Measurements from ENCODE around the gene LRRC73. TPM values are rescaled to one million over a fixed set of nuclear protein-coding genes. Genes with fewer than 3 reads are reported as not detected.
A peak's percentile ranks its signal among the peaks of the same experiment; 100 is the strongest.

LRRC73 gene
- total and polyA plus RNA-seq, 2 of the 8 experiments (the other 6 are each of a cell fraction or from before 2014, with no cell fraction given) = 0.24 to 0.26 TPM

- no peak overlapping the region for H3K4me3 ChIP-seq (ENCODE audit: extremely low read depth in 1 of 4, insufficient read depth in 2 of 4, low read depth in 3 of 4, low read length in 4 of 4)
- H3K18ac ChIP-seq (ENCODE audit: extremely low read depth, low read length) = peak overlapping the region; percentile 24
- H4K91ac ChIP-seq (replicated peaks; ENCODE audit: insufficient read length, low read length) = no peak overlapping the region
- no peaks in the 10 kb centered on the region for H3K79me2 ChIP-seq (ENCODE audit: control insufficient read depth in 1 of 2, insufficient read depth in 2 of 2, low read length in 2 of 2)
- H3K27me3 ChIP-seq (replicated peaks in 1 of 4; ENCODE audit: control insufficient read depth in 3 of 4, extremely low read depth in 1 of 4, insufficient read depth in 3 of 4, low read length in 3 of 4) = no peaks in the 10 kb centered on the region
- peak overlapping the region in 1 of 2 experiments; percentile 5; a peak in 1 of 4 replicates for H3K4me2 ChIP-seq (ENCODE audit: insufficient read depth in 1 of 2, low read depth in 2 of 2, low read length in 2 of 2)
- H2BK120ac ChIP-seq (replicated peaks; ENCODE audit: low read depth, low read length) = no peak overlapping the region
- H3K36me3 ChIP-seq (ENCODE audit: control insufficient read depth in 2 of 4, insufficient read depth in 4 of 4, low read length in 3 of 4) = no peaks in the 10 kb centered on the region
- WGBS, 2 experiments (ENCODE audit: extremely low coverage in 1 of 2, insufficient coverage in 1 of 2, insufficient read length in 1 of 2, insufficient replicate concordance in 2 of 2, low coverage in 1 of 2, low lambda C conversion rate in 2 of 2, missing lambda C conversion rate in 1 of 2) = 84% methylated on average over 13 of the region's 13 CpGs; no CpG with 5 or more reads in 1 of the 2 experiments
- no peak overlapping the region for H3K27ac ChIP-seq (ENCODE audit: low read depth, low read length)
- DNase-seq (ENCODE audit: low read depth in 1 of 2, low spot score in 2 of 2) = no peak
- no peak overlapping the region for H2BK12ac ChIP-seq (ENCODE audit: low read depth, low read length)
- no peak overlapping the region; a peak in 1 of 7 replicates for H3K9ac ChIP-seq (replicated peaks in 1 of 4; ENCODE audit: extremely low read depth in 1 of 4, low read depth in 3 of 4, low read length in 3 of 4)
- no peak overlapping the region for H2BK5ac ChIP-seq (ENCODE audit: low read depth, low read length)
- CTCF ChIA-PET (ENCODE audit: partially characterized antibody) = interaction anchor here (0.6 to 32.9 kb wide), 8 partner anchors 10 to 178 kb away, joined by 3 to 536 read pairs (median 4); partner anchors contain the start of genes DLK2 and LRRC73
- no peak overlapping the region for H3K14ac ChIP-seq (ENCODE audit: insufficient read length)
- H4K20me1 ChIP-seq (replicated peaks in 1 of 2; ENCODE audit: control insufficient read depth in 1 of 2, insufficient read depth in 2 of 2, low read length in 2 of 2) = no peaks in the 10 kb centered on the region
- H2BK20ac ChIP-seq (ENCODE audit: low read length) = peak overlapping the region; percentile 15; the same call in 1 of the 2 replicates
- no peak overlapping the region for H3K56ac ChIP-seq (replicated peaks; ENCODE audit: insufficient read length, low read depth, low read length)
- H4K8ac ChIP-seq (ENCODE audit: extremely low read depth, insufficient read depth, low read length) = peak overlapping the region; percentile 78
- H3K4ac ChIP-seq (replicated peaks; ENCODE audit: insufficient read length, low read depth, low read length) = peak overlapping the region; percentile 49
- no peak overlapping the region for H3K23ac ChIP-seq (ENCODE audit: insufficient read length)
- H2BK15ac ChIP-seq (ENCODE audit: low read length) = peak overlapping the region; percentile 81; the same call in 1 of the 2 replicates
- peaks cover 0 to 8% (median 5%) of the 10 kb centered on the region in 4 experiments; a peak in 4 of 7 replicates for H3K4me1 ChIP-seq (replicated peaks in 1 of 4; ENCODE audit: control insufficient read depth in 3 of 4, insufficient read depth in 4 of 4, low read length in 3 of 4)
- no peaks in the 10 kb centered on the region for H3K23me2 ChIP-seq (ENCODE audit: low read depth, low read length)
- H2AK5ac ChIP-seq (ENCODE audit: low read depth, low read length) = no peak overlapping the region
- H2AFZ ChIP-seq (ENCODE audit: low read length) = peak overlapping the region; percentile 97
- FAIRE-seq = no peak
- H3K9me3 ChIP-seq (ENCODE audit: insufficient read depth in 2 of 2, low read depth in 1 of 2, low read length in 1 of 2) = no peaks in the 10 kb centered on the region
- H4K5ac ChIP-seq (ENCODE audit: insufficient read length, low read depth, low read length) = no peak overlapping the region
- POLR2A ChIA-PET (ENCODE audit: partially characterized antibody) = interaction anchor here (0.7 to 1.5 kb wide), 5 partner anchors 8 to 27 kb away, joined by 3 to 5 read pairs (median 3); partner anchors contain the start of gene TJAP1
- H3K79me1 ChIP-seq (ENCODE audit: low read depth, low read length) = no peaks in the 10 kb centered on the region
- TF ChIP-seq RXRA (IDR thresholded peaks at IDR 0.05; ENCODE audit: insufficient read depth, low read depth, low read length) = no peak
- no peak for TF ChIP-seq KDM5A (IDR thresholded peaks at IDR 0.05; ENCODE audit: low read length)
- TF ChIP-seq TAF1 (IDR thresholded peaks at IDR 0.05; ENCODE audit: low read depth, low read length) = no peak
- TF ChIP-seq RAD21 (IDR thresholded peaks at IDR 0.05 in 1 of 2, conservative IDR thresholded peaks at IDR 0.05 in 1 of 2; ENCODE audit: low read depth in 2 of 2, low read length in 2 of 2) = no peak
- no peak for TF ChIP-seq SP4 (IDR thresholded peaks at IDR 0.05; ENCODE audit: low read length)
- TF ChIP-seq ATF3 (IDR thresholded peaks at IDR 0.05; ENCODE audit: insufficient read depth, low read depth, low read length) = no peak
- no peak for TF ChIP-seq PHF8 (conservative IDR thresholded peaks at IDR 0.05; ENCODE audit: low read depth, low read length)
- TF ChIP-seq BRCA1 (IDR thresholded peaks at IDR 0.05; ENCODE audit: low read depth, low read length) = no peak
- TF ChIP-seq E2F6 (IDR thresholded peaks at IDR 0.05) = no peak
Measured at GRCh38 chr6:43468748-43469681, 41.1 kb downstream of the LRRC73 start.
